Measurements from ENCODE around the gene C1orf21.

- TF ChIP-seq CTCF (IDR thresholded peaks at IDR 0.05) (no peak), POLR2A (IDR thresholded peaks at IDR 0.05) (no peak), EP300 (IDR thresholded peaks at IDR 0.05) (no peak)
Measured at GRCh38 chr1:184406479-184406878, 19.6 kb downstream of the C1orf21 start.
